IPS-11a (cell line): ENCODE data around the gene STIM2.

ENCODE experiments used
- H3K4me3 ChIP-seq: one replicate; pipeline ENCODE4 v1.5.1; 2013; ENCODE audit warnings: low read depth, low read length, control low read depth

STIM2 gene

DNA sequence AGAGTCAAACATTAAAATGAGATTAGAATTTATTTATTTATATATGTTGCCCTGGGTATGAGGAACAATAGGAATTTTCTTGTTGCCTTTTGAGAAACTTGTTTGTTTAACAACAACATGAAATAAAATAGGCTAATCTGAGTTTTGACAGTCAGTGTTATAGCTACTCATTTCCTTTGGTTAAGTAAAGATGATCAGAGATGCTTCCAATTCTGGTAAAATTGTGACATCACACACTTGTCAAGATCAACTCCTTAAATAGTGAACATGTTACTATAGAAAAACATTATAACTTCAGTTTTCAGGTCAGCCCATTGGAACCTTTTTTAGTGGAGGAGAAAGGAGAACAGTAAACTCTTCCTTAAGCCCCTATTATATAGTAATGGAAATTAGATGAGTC lies 136.1 kb downstream of the STIM2 start:
- H3K4me3 ChIP-seq, result no peak overlapping the region

DNA sequence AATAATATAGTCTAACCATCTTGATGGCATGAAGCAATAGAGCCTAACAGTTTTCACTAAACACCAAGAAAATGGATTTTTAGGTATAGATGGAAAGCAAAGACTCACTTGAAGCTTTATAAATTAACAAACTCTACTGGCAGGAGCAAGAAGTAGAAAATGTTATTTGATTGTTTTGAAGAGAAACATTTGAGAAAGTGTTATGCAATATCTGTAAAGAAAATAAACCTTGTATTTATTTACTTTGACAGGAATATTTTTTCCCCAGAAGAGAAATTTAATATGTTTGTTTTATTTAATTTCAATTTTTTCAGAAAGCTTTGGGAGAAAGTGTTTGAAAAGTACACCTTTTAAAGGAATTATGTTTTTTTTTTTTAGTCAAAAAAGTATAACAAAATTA lies 139.0 kb downstream of the STIM2 start:
- no peak overlapping the region for H3K4me3 ChIP-seq

DNA sequence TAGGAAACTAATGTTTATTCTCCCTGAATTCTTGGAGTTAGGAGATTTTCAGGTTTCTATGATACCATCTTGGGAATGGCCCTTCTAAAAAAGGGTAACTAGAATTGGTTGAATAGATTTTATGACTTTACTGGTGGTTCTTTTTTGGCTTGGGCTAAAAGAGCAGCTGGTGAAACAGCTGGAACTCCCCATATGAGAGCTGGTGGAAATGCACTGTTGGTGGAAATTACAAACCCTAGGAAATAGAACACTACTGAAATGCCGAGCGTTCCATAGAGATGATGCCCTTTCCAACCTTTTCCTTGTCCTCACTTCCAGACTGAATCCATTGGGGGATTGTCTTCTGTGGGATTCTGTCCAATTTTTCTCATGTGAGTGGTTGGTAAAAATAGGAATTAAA lies 139.5 kb downstream of the STIM2 start:
- no peak overlapping the region for H3K4me3 ChIP-seq

DNA sequence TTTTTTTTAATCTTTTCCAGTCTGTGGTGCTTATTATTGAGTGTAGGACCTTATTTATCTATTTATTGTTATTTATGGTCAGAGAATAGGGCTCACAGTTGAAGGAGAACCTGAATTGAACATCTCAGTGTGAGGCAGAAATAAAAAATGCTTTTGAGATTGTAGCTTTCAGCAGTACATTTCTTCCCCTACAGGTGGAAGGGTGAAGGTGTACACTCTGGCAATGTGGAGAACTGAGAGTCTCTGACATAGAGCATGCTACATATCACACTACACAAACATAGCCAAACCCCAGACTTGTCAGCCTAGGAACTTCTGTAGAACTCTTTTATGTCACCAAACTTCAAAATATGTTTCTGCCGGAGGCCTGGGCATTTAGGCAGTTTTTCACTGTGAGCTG lies 140.2 kb downstream of the STIM2 start:
- no peak overlapping the region for H3K4me3 ChIP-seq

DNA sequence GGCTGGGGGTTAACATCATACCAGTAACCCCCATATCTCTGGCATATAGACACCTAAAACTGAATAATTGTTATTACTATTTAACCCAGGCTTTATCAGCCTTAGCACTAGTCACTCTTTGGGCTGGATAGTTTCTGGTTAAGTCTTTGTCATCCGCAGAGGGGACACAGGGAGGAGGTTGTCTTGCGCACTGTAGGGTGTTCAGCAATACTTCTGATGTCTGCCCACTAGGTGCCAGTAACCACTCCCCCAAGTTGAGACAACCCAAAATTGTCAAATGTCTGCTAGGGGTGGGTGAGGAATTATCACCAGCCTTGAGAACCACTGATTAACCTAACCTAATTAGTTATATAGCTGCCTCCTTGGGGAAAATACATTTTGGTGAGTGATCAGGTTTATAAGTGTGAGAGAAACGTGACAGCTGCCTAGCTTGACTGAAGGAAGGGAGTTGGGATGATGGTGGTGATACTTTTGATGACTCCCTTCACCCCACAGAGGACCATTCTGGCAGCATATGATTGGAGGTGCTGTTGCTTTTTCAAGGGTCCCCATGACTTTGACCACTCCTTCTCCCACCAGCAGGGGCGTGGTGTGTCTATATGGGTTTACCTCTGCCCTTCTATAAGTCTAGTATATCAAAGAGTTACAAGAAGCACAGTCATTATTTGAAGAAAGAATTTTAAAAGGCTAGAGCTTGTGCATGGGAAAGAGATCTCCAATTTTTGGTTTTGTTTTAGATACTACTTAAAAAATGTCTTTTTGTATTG lies 140.9 kb downstream of the STIM2 start:
- H3K4me3 ChIP-seq, result no peak overlapping the region

DNA sequence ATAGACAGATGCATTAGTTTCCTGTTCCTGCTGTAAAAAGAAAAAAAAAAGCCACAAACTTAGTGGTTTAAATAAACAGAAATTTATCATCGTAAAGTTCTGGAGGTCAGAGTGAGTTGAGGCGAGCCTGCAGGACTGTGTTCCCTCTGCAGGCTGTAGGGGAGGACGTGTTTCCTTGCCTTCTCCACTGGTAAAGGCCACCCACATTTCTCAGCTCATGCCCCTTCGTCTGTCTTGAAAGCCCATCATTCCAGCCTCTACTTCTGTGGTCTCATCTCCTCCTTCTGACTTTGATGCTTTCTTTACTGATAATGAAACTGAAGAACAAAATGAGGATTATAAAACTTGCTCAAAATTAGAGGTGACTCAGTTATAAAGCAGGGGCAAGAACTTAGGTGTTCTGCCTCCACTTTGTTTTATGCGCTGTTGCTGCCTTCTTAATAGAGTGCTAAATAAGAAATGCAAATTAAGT lies 143.0 kb downstream of the STIM2 start:
- H3K4me3 ChIP-seq, result no peak overlapping the region

DNA sequence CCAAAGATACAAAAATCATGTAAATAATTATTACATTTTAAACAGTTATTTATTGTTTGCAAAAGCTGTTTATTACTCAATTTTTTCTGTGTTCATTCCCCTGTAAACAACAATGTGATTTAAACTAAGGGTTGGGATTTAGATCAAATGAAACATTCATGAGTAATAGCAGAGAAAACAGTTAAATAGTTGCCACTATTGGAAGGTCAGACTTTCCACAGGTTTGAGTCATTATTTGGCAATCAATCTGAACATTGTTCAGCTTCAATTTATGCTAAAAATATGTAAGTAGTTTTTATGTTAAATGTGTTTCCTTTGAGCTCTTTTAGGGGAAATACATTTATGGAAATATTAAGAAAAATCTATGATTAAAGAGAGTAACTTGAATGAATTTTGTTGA lies 144.9 kb downstream of the STIM2 start:
- H3K4me3 ChIP-seq, result no peak overlapping the region

DNA sequence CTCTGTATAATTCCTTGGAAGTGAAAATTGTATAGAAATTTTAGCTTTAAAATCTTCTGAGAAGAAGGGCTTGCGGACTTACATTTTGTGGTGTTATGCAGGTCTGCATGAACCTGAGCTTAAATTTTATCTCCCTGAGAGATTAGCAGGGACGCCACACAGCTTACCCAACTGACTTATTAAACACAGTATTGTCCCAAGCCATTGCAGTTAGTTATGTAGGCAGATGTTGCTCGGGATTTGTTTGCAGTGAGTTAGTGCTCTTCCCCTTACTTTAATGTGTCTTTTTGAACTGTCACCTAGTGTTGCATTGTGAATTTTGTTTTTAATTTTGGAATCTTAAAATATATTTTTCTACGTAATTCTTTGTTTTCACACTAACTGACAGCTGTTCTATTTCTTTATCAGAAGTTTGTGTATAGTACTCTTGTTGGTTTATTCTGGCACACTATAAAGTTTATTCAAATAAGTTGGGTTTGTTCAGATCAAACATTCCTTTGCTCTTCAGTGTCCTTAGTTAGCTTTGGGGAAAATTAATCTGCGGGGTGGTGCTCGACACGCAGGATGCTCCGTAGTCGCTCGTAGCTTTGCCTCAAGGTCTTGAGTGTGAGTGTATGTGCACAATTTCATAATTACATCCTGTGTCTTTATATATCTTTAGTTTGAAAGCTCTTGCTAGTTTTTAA lies 145.4 kb downstream of the STIM2 start:
- no peak overlapping the region for H3K4me3 ChIP-seq

DNA sequence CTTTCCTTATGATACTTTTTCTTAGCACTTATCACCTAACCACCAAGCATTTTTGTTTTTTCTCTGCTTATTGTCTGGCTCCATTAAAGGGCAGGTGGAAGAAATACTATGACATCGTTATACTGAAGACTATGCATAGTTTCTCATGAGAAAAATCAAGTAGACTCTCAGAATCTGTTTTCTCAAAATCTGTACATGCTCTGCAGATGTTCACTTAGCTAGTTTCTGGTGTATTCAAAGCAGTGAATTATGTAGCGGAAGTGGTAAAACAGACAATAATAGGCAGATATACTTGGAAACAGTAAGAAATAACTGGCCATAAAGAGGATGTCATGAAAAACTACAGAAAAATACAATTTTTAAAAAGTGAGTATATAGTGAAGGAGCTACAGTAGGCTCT lies 146.0 kb downstream of the STIM2 start:
- no peak overlapping the region for H3K4me3 ChIP-seq

DNA sequence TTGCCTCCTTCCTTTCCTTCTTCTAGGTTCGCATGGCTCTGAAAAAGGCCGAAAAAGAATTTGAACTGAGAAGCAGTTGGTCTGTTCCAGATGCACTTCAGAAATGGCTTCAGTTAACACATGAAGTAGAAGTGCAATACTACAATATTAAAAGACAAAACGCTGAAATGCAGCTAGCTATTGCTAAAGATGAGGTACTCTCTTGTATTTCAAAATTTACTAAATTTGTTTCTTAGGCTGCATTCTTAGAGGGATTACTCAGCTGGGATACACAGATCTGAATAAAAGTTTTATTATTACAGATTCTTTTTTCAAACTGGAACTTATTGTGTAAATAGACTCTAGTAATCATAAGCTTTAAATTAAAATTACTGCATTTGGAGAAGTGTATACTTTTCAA lies 146.9 kb downstream of the STIM2 start:
- no peak overlapping the region for H3K4me3 ChIP-seq

DNA sequence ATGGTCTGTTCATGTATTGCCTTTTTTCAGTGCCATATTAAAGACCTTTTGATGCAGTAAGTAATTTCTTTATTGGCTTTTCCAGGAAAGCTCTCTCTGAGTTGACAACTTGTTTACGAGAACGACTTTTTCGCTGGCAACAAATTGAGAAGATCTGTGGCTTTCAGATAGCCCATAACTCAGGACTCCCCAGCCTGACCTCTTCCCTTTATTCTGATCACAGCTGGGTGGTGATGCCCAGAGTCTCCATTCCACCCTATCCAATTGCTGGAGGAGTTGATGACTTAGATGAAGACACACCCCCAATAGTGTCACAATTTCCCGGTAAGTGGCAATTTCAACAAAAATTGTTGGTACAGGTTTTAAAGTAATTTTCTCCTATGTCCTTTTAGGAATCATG lies 148.0 kb downstream of the STIM2 start:
- no peak overlapping the region for H3K4me3 ChIP-seq

DNA sequence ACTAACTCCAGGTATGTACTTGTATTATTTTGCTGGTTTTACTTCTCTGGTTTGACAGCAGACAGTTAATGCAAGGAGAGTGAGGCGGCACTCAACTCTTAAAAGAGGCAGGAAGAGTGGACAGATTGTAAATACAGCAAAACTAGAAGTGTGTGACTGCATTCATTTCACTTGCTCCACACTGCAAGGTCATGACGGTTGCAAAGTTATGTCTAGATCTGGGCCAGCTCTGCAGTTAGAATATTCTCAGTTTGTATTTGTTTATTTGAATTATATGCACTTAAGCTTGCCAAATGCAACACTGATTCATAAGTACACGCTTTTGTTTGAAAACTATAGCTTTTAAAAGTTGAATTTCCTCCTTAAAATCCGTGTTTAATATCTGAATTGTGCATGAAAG lies 148.9 kb downstream of the STIM2 start:
- H3K4me3 ChIP-seq, result no peak overlapping the region

DNA sequence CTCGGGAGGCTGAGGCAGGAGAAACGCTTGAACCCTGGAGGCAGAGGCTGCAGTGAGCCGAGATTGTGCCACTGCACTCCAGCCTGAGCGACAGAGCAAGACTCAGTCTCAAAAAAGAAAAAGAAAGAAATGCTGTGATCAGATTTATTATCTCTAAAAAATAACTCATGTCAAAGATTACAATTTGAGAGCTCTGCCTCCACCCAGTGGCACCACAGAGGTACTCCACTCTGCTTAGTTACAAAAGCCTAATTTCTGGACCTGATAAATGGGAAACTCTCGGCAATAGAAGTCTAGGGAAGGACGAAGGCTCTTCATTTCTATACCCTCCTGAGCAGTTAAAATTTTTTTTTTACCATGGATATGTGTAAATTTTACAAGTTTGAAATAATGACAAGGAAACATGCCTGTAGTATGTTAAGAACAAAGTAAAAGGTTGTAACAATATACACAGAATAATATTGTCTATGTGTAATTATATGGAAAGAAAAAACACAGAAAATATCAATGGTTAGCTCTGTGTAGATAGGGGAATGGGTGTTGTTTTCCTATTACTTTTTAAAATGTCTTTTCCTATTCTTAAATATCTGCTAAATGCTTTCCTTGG lies 149.8 kb downstream of the STIM2 start:
- no peak overlapping the region for H3K4me3 ChIP-seq

DNA sequence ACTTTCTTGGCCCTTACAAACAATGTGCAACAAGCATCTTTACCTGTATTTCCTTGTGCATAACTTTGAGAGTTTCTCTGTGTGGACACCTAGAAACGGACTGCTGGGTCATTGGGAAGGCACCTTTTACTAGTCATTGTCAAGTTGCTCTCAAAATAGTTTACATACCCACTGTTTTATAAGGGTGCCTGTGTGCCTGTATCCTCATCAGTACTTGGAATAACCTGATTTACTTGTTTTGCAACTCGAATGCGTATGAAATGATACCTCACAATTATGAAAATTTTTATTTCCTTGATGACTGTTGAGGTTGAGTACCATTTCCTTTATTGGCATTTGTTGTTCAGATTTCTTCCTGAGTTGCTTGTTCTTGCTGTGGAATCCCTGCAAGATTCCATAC lies 150.8 kb downstream of the STIM2 start:
- H3K4me3 ChIP-seq, result no peak overlapping the region

DNA sequence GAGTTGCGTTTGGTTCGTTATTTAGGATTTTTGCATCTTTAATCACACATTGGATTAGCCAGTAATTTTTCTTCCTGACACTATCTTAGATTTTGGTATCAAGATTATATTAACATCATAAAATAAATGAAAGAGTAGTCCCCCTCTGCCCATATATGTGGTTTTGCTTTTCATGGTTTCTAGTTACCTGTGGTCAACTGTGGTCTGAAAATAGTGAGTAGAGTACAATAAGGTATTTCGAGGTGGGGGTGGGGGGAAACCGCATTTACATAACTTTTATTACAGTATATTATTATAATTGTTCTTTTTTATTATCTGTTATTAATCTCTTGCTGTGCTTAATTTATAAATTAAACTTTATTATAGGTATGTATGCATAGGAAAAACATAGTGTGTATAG lies 152.4 kb downstream of the STIM2 start:
- no peak overlapping the region for H3K4me3 ChIP-seq

DNA sequence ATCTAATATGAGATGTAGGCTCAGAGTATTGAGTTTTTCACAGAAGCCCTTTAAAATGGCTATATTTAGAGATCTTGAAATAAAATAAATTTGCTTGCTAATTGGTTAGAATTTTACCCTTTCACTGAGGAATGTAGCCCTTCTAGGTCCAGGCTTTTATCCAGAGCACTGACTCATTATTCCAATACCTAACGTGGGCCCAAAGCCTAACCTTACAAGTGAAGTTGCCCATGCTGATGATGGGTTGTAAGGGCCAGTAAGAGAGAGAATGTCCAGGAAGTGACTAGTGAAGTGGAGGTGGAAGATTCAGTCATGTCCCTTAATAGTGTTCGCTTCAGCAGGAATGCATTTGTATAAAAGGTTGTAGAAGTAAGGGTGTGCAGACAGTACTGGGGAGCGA lies 155.9 kb downstream of the STIM2 start:
- no peak overlapping the region for H3K4me3 ChIP-seq

DNA sequence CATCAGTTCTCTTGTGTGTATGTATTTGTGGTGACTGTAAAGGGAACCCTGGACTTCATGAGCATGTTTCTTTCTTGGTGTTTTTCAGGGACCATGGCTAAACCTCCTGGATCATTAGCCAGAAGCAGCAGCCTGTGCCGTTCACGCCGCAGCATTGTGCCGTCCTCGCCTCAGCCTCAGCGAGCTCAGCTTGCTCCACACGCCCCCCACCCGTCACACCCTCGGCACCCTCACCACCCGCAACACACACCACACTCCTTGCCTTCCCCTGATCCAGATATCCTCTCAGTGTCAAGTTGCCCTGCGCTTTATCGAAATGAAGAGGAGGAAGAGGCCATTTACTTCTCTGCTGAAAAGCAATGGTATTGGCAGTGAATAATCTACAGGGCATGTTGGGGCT lies 157.0 kb downstream of the STIM2 start:
- H3K4me3 ChIP-seq, result no peak overlapping the region

DNA sequence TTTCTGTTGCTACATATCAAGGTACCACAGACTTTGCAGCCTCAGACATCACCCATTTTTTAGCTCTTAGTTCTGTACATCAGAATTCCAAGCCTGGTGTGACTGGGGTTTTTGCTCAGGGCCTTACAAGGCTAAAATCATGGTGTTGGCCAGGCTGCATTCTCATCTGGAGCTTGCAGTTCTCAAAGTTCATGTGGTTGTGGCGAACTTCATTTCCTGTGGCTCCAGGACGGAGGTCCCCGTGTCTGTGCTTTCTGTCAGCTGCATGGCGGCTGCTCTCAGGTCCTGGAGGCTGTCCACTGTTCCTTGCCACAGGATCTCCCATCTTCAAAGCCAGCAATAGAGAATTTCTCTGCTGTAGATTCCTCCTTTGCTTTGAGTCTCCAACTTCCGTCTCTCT lies 157.4 kb downstream of the STIM2 start:
- H3K4me3 ChIP-seq, result no peak overlapping the region

DNA sequence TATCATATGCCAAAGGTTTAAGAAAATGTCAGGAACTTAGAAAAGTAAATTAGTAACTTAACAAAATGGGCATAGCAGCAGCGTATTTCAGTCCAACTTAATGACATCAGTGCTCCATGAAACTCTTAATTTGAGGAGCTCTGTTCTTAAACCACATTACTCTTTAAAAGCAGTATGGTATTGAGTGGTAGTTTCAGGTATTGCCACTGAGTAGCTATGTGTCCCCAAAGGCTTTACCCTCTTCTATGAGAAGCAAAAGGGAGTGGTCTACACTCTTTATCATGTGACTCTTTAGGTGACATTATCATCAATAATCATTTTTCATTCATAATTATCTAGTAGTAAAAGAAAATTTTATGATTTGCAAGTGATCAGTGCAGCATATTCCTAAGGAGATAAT lies 158.3 kb downstream of the STIM2 start:
- no peak overlapping the region for H3K4me3 ChIP-seq

DNA sequence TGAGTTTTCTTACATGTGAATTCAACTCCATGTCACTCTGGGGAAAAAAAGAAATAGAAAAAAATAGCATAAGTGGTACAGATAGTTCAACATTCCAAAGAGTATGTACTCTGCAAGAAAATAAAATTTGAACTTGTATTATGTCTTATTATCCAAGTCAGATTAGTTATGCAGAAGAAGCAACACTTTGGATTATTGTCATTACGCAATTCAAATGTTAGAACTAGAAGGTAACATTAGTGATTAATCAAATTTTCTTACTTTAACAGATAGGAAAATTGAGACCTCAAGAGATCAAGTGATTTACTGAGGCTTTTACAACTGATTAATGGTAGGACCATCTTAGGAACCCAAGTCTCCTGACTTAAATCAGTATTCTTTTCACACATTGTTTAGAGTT lies 159.1 kb downstream of the STIM2 start:
- H3K4me3 ChIP-seq, result no peak overlapping the region

DNA sequence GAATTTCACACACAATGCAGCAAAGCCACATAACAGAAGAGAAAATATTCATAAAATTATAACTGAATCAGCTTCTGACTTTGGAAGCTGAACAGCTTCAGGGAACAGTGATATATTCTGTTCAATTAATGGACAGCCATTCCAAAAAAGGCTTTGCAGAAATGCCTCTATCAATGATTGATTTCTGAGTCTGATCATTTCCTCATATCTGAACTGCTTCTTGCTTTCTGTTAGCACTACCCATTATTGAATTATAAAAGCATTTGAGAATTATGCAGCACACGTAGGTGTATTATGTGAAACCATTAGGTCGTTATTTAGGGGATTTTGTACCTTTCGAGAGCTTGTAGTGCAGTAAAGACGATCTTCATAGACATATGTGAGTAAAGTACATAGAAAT lies 159.6 kb downstream of the STIM2 start:
- no peak overlapping the region for H3K4me3 ChIP-seq

DNA sequence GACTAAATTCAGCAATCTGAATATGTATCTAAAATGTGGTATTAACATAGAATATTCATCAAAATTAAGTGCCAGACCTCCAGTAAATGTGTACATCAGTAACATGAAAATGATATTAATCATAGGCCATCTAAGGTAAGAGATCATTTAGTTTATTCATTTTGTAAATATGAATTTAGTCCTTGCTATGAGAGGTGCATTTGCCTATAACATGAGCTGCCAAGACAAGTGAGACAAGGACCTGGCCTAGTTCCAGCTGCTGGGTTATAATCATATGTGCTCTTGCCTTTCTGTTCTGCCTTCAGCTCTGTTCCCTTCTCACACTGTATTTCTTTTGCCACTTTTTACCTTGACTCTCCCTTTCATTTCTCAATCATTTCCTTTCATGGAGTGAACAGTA lies 160.0 kb downstream of the STIM2 start:
- no peak overlapping the region for H3K4me3 ChIP-seq
